Measurements from ENCODE around the gene SUSD4. TPM values are rescaled to one million over a fixed set of nuclear protein-coding genes. Genes with fewer than 3 reads are reported as not detected.

Gene SUSD4
- total RNA-seq, 2 donors from 2014 or later: 0.58 to 0.92 TPM

DNA sequence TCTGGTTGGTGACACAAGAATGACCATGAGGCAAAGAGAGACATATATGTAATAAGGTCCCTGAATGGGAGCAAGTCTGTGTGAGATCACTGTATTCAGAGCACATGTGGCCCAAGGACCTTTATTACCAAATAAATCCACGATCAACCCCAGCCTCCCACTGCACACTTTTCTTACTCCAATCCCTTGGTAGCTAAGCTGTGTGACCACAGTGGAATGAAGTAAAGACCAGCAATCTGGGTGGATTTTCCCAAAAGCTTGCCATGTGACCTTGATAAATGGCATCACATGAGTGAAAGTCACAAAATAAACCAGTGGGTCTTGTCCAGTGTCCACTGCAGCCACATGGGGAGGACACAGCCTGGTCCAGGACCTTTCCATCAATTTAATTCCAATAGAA lies 184.2 kb downstream of the SUSD4 start:
- H3K36me3 Mint-ChIP-seq (ENCODE audit: low read depth): no peaks in the 10 kb centered on the region
- H3K27me3 ChIP-seq (ENCODE audit: control insufficient read depth, insufficient read depth, low read length, poor library complexity, severe bottlenecking): peaks cover 16% of the 10 kb centered on the region
- no peaks in the 10 kb centered on the region for H3K36me3 ChIP-seq (ENCODE audit: control insufficient read depth, insufficient read depth, low read length)
- TF ChIP-seq, protein P1, sequence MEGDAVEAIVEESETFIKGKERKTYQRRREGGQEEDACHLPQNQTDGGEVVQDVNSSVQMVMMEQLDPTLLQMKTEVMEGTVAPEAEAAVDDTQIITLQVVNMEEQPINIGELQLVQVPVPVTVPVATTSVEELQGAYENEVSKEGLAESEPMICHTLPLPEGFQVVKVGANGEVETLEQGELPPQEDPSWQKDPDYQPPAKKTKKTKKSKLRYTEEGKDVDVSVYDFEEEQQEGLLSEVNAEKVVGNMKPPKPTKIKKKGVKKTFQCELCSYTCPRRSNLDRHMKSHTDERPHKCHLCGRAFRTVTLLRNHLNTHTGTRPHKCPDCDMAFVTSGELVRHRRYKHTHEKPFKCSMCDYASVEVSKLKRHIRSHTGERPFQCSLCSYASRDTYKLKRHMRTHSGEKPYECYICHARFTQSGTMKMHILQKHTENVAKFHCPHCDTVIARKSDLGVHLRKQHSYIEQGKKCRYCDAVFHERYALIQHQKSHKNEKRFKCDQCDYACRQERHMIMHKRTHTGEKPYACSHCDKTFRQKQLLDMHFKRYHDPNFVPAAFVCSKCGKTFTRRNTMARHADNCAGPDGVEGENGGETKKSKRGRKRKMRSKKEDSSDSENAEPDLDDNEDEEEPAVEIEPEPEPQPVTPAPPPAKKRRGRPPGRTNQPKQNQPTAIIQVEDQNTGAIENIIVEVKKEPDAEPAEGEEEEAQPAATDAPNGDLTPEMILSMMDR (conservative IDR thresholded peaks at IDR 0.05): no peak
- DNase-seq: no peak
- no peaks in the 10 kb centered on the region for H3K4me1 ChIP-seq (ENCODE audit: control insufficient read depth, insufficient read depth, low read length)
- no peak overlapping the region for H3K27ac Mint-ChIP-seq
- 50% methylated on average over 1 of the region's 1 CpG; no CpG with 5 or more reads in 1 of the 2 experiments for WGBS, 2 experiments (ENCODE audit: insufficient coverage in 1 of 2, insufficient read length in 1 of 2)
- no peaks in the 10 kb centered on the region for H3K9me3 ChIP-seq (ENCODE audit: control insufficient read depth, low read length)
- H3K27ac ChIP-seq (ENCODE audit: low read depth, low read length): no peak overlapping the region
- no peak overlapping the region for H3K9ac ChIP-seq (ENCODE audit: extremely low read depth, low read length, poor library complexity, severe bottlenecking)
- no peak overlapping the region for H3K4me3 Mint-ChIP-seq
- peaks cover 4% of the 10 kb centered on the region for H3K9me3 Mint-ChIP-seq
- H3K4me1 Mint-ChIP-seq: peaks cover 4% of the 10 kb centered on the region
- H3K27me3 Mint-ChIP-seq (ENCODE audit: insufficient read depth): peaks cover 34% of the 10 kb centered on the region
- H3K4me3 ChIP-seq (ENCODE audit: low read length): no peak overlapping the region

DNA sequence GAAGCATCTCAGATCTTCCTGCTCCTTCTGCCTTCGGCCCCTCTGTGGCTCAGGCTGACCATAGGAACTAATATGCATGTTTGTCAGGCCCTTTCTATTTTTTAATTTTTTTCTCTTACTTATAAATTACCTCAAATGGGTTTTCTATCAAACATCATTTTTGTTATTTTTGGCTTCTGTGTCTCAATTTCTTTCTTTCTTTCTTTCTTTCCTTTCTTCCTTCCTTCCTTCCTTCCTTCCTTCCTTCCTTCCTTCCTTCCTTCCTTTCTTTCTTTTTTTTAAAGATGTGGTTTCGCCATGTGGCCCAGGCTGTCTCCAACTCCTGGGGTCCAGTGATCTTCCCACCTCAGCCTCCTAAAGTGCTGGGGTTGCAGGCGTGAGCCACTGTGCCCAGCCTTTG lies 184.7 kb downstream of the SUSD4 start:
- H3K9me3 Mint-ChIP-seq: peaks cover 4% of the 10 kb centered on the region
- DNase-seq: no peak
- H3K4me3 ChIP-seq (ENCODE audit: low read length): no peak overlapping the region
- H3K4me3 Mint-ChIP-seq: no peak overlapping the region
- H3K9ac ChIP-seq (ENCODE audit: extremely low read depth, low read length, poor library complexity, severe bottlenecking): no peak overlapping the region
- H3K27ac Mint-ChIP-seq: no peak overlapping the region
- peaks cover 16% of the 10 kb centered on the region for H3K27me3 ChIP-seq (ENCODE audit: control insufficient read depth, insufficient read depth, low read length, poor library complexity, severe bottlenecking)
- no peaks in the 10 kb centered on the region for H3K36me3 Mint-ChIP-seq (ENCODE audit: low read depth)
- TF ChIP-seq, protein P1 (conservative IDR thresholded peaks at IDR 0.05): no peak
- no peaks in the 10 kb centered on the region for H3K9me3 ChIP-seq (ENCODE audit: control insufficient read depth, low read length)
- peaks cover 4% of the 10 kb centered on the region for H3K4me1 Mint-ChIP-seq
- no peaks in the 10 kb centered on the region for H3K4me1 ChIP-seq (ENCODE audit: control insufficient read depth, insufficient read depth, low read length)
- WGBS, 2 experiments (ENCODE audit: insufficient coverage in 1 of 2, insufficient read length in 1 of 2): 91 to 94% methylated on average over 2 to 3 of the region's 3 CpGs
- no peaks in the 10 kb centered on the region for H3K36me3 ChIP-seq (ENCODE audit: control insufficient read depth, insufficient read depth, low read length)
- peaks cover 34% of the 10 kb centered on the region for H3K27me3 Mint-ChIP-seq (ENCODE audit: insufficient read depth)
- H3K27ac ChIP-seq (ENCODE audit: low read depth, low read length): no peak overlapping the region

DNA sequence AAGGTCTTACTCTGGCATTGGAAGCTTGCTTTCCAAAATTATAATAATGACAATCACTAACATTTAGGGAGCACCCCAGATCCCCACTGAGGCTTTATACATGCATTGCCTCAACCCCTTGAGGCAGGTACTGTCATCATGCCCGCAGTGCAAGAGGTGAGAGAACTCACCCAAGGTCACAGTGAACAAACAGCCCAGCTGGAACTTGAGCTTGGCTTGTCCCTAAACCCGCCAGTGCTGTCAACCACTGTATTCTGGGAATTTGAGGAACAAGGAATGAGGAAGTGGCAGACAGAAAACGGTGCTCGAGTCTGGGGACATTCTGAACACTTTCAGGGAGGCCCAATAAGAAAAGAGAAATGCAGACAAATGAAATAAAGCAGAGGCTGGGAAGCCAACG lies 186.3 kb downstream of the SUSD4 start:
- H3K27ac Mint-ChIP-seq: no peak overlapping the region
- no peak overlapping the region for H3K4me3 ChIP-seq (ENCODE audit: low read length)
- H3K27ac ChIP-seq (ENCODE audit: low read depth, low read length): no peak overlapping the region
- H3K27me3 Mint-ChIP-seq (ENCODE audit: insufficient read depth): peaks cover 33% of the 10 kb centered on the region
- no peak overlapping the region for H3K4me3 Mint-ChIP-seq
- no peaks in the 10 kb centered on the region for H3K36me3 Mint-ChIP-seq (ENCODE audit: low read depth)
- TF ChIP-seq, protein P1 (conservative IDR thresholded peaks at IDR 0.05): no peak
- peaks cover 16% of the 10 kb centered on the region for H3K27me3 ChIP-seq (ENCODE audit: control insufficient read depth, insufficient read depth, low read length, poor library complexity, severe bottlenecking)
- 82 to 85% methylated on average over 5 of the region's 5 CpGs for WGBS, 2 experiments (ENCODE audit: insufficient coverage in 1 of 2, insufficient read length in 1 of 2)
- H3K9me3 Mint-ChIP-seq: peaks cover 4% of the 10 kb centered on the region
- H3K9ac ChIP-seq (ENCODE audit: extremely low read depth, low read length, poor library complexity, severe bottlenecking): no peak overlapping the region
- peaks cover 4% of the 10 kb centered on the region for H3K4me1 Mint-ChIP-seq
- H3K4me1 ChIP-seq (ENCODE audit: control insufficient read depth, insufficient read depth, low read length): no peaks in the 10 kb centered on the region
- no peak for DNase-seq
- no peaks in the 10 kb centered on the region for H3K9me3 ChIP-seq (ENCODE audit: control insufficient read depth, low read length)
- H3K36me3 ChIP-seq (ENCODE audit: control insufficient read depth, insufficient read depth, low read length): no peaks in the 10 kb centered on the region
